GM12872 (cell line): Measurements from ENCODE around the gene POP7.

Experiments
- CTCF ChIP-seq: IDR thresholded peaks from 3 replicates; pipeline ENCODE4 v1.5.1; 2011; ENCODE audit warnings: low read depth, mild to moderate bottlenecking, low read length, moderate library complexity; ENCODE audit not compliant: insufficient read depth

POP7 gene

GRCh38 chr7:100673302-100673941 lies 32.5 kb upstream of the POP7 start, which contains the start of gene GNB2:
TSS of gene GNB2 (plus strand) at chr7:100673740. CDS start at chr7:100676266, 2,526 bp downstream.
- no peak for TF ChIP-seq CTCF

GRCh38 chr7:100673942-100674410 lies 31.9 kb upstream of the POP7 start:
- no peak for TF ChIP-seq CTCF

GRCh38 chr7:100674411-100675104 lies 31.4 kb upstream of the POP7 start:
- TF ChIP-seq CTCF = no peak

- no peak for TF ChIP-seq CTCF
Observed at GRCh38 chr7:100675105-100675451, 30.8 kb upstream of the POP7 start.

- no peak for TF ChIP-seq CTCF
Observed at GRCh38 chr7:100675581-100676350, 30.2 kb upstream of the POP7 start.

- no peak for TF ChIP-seq CTCF
Observed at GRCh38 chr7:100676501-100677306, 29.2 kb upstream of the POP7 start.
